ENCODE measurements around the gene ZNF76. TPM values are rescaled to one million over a fixed set of nuclear protein-coding genes. Genes with fewer than 3 reads are reported as not detected.

Gene ZNF76
- polyA plus RNA-seq, 1 donor from 2014 or later: 26.3 TPM

DNA sequence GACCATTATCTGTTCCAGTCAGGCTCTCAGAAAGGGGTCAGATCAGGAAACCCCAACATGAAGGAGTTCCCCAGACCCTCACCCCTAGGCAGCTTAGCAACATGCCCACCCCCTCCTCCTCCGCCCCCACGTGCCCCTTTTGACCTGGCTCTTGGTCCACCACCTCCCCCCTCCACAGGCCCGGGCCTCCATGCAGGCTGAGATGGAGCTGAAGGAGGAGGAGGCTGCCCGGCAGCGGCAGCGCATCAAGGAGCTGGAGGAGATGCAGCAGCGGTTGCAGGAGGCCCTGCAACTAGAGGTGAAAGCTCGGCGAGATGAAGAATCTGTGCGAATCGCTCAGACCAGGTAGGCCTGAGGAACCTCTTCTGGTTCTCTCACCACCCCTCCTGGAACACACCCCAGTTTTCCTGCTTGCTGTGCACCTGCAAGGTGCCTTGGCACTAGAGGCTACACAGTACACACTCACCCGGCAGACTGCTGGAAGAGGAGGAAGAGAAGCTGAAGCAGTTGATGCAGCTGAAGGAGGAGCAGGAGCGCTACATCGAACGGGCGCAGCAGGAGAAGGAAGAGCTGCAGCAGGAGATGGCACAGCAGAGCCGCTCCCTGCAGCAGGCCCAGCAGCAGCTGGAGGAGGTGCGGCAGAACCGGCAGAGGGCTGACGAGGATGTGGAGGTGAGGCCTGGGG, 60.0 kb downstream of the ZNF76 start:
- no peak overlapping the region for H3K4me2 ChIP-seq (ENCODE audit: low read length)
- H3K27me3 ChIP-seq (ENCODE audit: insufficient read depth, low read depth, low read length): no peaks in the 10 kb centered on the region
- no peak overlapping the region for H3K27ac ChIP-seq (ENCODE audit: low read length)
- H3F3A ChIP-seq (ENCODE audit: insufficient read depth, low read length, poor library complexity, severe bottlenecking): no peaks in the 10 kb centered on the region
- no peaks in the 10 kb centered on the region for H4K20me1 ChIP-seq (ENCODE audit: insufficient read depth)
- no peaks in the 10 kb centered on the region for H3K9me2 ChIP-seq (ENCODE audit: insufficient read depth, low read length)
- no peaks in the 10 kb centered on the region for H3K79me2 ChIP-seq (replicated peaks; ENCODE audit: insufficient read depth, low read length)
- TF ChIP-seq, protein P1, sequence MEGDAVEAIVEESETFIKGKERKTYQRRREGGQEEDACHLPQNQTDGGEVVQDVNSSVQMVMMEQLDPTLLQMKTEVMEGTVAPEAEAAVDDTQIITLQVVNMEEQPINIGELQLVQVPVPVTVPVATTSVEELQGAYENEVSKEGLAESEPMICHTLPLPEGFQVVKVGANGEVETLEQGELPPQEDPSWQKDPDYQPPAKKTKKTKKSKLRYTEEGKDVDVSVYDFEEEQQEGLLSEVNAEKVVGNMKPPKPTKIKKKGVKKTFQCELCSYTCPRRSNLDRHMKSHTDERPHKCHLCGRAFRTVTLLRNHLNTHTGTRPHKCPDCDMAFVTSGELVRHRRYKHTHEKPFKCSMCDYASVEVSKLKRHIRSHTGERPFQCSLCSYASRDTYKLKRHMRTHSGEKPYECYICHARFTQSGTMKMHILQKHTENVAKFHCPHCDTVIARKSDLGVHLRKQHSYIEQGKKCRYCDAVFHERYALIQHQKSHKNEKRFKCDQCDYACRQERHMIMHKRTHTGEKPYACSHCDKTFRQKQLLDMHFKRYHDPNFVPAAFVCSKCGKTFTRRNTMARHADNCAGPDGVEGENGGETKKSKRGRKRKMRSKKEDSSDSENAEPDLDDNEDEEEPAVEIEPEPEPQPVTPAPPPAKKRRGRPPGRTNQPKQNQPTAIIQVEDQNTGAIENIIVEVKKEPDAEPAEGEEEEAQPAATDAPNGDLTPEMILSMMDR (IDR thresholded peaks at IDR 0.05; ENCODE audit: poor library complexity, severe bottlenecking): no peak
- TF ChIP-seq POLR2AphosphoS5 (IDR thresholded peaks at IDR 0.05): no peak
- TF ChIP-seq SMC3 (conservative IDR thresholded peaks at IDR 0.05; ENCODE audit: poor library complexity): no peak
- TF ChIP-seq TAF1 (IDR thresholded peaks at IDR 0.05; ENCODE audit: low read depth): no peak
- TF ChIP-seq RAD21 (conservative IDR thresholded peaks at IDR 0.05): no peak
- TF ChIP-seq REST (IDR thresholded peaks at IDR 0.05; ENCODE audit: borderline replicate concordance): no peak
- TF ChIP-seq EZH2 (IDR thresholded peaks at IDR 0.05; ENCODE audit: borderline replicate concordance, insufficient read depth, low read length, poor library complexity, severe bottlenecking): no peak
- no peak for TF ChIP-seq MXI1 (conservative IDR thresholded peaks at IDR 0.05; ENCODE audit: poor library complexity, severe bottlenecking)
- TF ChIP-seq EP300 (conservative IDR thresholded peaks at IDR 0.05; ENCODE audit: poor library complexity, severe bottlenecking): no peak
- no peaks in the 10 kb centered on the region for H3K36me3 ChIP-seq (ENCODE audit: insufficient read depth, low read length)
- no peak overlapping the region for H3K4me3 ChIP-seq (ENCODE audit: low read length)
- H2AFZ ChIP-seq (ENCODE audit: low read depth, low read length): no peak overlapping the region
- H3K9ac ChIP-seq (ENCODE audit: low read length): no peak overlapping the region
- no peaks in the 10 kb centered on the region for H3K9me3 ChIP-seq (ENCODE audit: low read length)

DNA sequence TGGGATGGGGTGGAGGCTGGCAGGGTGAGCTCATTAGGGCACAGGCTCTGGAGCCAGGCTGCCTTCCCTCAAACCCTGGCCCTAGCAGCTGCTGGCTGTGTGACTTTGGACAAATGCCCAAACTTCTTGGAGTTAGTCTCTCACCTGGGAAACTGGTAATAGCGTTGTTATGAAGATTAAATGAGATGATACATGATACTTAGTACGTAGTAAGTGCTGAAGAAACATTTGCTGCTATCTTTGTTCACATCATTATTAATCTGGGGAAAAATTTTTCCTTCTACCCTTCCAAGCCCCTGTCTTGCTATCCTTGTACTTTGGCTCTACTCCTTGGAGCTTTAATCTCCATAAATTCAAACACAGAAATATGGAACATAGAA, 60.5 kb downstream of the ZNF76 start:
- Histone ChIP-seq H4K20me1 (ENCODE audit: insufficient read depth) (no peaks in the 10 kb centered on the region), H2AFZ (ENCODE audit: low read depth, low read length) (no peak overlapping the region), H3K4me3 (ENCODE audit: low read length) (no peak overlapping the region), H3K36me3 (ENCODE audit: insufficient read depth, low read length) (no peaks in the 10 kb centered on the region), H3K9me3 (ENCODE audit: low read length) (no peaks in the 10 kb centered on the region), H3K79me2 (replicated peaks; ENCODE audit: insufficient read depth, low read length) (no peaks in the 10 kb centered on the region), H3K9me2 (ENCODE audit: insufficient read depth, low read length) (no peaks in the 10 kb centered on the region), H3K27ac (ENCODE audit: low read length) (no peak overlapping the region), H3F3A (ENCODE audit: insufficient read depth, low read length, poor library complexity, severe bottlenecking) (no peaks in the 10 kb centered on the region), H3K27me3 (ENCODE audit: insufficient read depth, low read depth, low read length) (no peaks in the 10 kb centered on the region), H3K9ac (ENCODE audit: low read length) (no peak overlapping the region), H3K4me2 (ENCODE audit: low read length) (no peak overlapping the region)
- no peak for TF ChIP-seq TAF1 (IDR thresholded peaks at IDR 0.05; ENCODE audit: low read depth)
- TF ChIP-seq, protein P1 (IDR thresholded peaks at IDR 0.05; ENCODE audit: poor library complexity, severe bottlenecking): no peak
- TF ChIP-seq EZH2 (IDR thresholded peaks at IDR 0.05; ENCODE audit: borderline replicate concordance, insufficient read depth, low read length, poor library complexity, severe bottlenecking): no peak
- no peak for TF ChIP-seq SMC3 (conservative IDR thresholded peaks at IDR 0.05; ENCODE audit: poor library complexity)
- no peak for TF ChIP-seq POLR2AphosphoS5 (IDR thresholded peaks at IDR 0.05)
